Cerebellar nuclear complex (tissue), 1 donor: ENCODE measurements around the gene PDHA1.

Experiments
- DNase-seq, 2 experiments: peaks; one replicate each; lab custom pipeline; 2025; lab: John Stamatoyannopoulos, UW

PDHA1 gene

DNA sequence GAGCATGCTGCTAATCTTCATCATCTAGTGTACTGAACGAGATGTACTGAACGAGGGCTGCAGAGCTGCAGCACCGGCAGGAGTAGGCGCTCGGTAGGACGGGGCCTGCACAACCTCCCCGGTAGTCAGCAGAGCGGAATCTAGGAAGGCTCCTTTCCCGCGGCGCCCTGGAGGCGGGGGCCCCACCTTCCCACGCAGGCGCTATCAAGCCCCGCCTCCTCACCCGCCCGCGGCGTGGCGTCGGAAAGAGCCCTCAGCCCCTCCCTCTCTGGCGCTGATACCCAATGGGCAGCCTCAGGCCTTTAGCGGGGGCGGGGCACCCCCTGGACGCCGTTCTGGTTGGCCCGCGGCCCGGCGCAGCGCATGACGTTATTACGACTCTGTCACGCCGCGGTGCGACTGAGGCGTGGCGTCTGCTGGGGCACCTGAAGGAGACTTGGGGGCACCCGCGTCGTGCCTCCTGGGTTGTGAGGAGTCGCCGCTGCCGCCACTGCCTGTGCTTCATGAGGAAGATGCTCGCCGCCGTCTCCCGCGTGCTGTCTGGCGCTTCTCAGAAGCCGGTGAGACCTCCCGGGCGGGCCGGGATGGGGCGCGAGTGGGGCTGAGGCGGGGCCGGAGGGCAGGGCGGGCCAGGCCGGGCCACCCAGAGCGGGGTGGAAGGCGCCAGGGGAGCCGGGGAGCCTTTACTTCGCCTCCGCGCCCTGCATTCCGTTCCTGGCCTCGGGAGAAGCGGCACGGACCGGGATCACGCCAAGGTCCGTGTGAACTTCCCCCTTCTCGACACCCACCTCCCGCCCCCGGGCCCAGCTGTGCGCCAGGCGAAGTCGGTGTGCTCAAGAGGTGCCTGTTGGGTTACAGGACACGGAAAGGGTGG is at the start of gene PDHA1:
Gene PDHA1 (plus strand): TSS at position 393 of the 874 bp plus-strand sequence. CDS start 111 bp downstream, at position 504.
- peak; percentile 39 to 72 for DNase-seq

DNA sequence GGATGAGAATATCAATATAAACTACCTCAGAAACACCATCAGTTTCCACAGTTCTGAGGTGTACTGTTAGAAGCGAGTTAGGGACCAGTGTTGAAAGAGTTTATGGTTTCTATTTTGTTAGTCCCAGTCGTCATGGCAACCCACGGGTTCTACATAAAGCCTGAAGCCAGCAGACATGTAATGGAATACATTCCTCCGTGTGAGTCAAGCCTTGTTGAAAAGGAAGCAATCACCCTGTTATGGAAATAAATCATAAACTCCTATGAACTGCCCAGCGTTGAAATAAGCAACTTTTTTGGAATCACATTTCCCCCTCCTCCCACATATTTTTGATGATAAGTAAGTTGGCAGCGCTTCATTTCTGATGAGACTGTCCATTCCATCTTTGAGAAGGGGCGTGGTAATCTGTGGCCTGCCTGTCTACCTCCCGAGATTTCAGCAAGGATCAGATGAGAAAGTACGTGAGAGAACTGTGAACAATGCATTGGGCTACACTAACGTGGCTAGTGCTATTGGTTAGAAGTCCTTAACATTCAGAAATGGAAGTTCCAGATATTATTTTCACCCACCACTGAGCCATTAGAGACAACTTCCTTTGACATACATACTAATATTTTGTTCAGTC is 40.4 kb upstream of the PDHA1 start:
- DNase-seq: no peak

DNA sequence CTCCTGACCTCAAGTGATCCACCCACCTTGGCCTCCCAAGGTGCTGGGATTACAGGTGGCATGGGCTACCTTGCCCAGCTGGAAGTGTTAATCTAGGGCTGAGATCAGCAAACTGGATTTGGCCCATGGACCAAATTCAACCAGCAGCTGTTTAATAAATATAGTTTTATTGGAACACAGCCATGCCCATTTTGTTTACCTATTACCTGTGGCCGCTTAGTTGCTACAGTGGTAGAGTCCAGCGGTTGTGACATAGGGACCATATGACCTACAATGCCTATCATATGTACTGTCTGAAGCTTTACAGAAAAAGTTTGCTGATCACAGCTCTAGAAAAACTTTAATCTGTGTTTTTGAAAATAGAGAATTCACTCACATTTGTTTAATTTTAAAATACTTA is 17.2 kb upstream of the PDHA1 start:
- no peak for DNase-seq

DNA sequence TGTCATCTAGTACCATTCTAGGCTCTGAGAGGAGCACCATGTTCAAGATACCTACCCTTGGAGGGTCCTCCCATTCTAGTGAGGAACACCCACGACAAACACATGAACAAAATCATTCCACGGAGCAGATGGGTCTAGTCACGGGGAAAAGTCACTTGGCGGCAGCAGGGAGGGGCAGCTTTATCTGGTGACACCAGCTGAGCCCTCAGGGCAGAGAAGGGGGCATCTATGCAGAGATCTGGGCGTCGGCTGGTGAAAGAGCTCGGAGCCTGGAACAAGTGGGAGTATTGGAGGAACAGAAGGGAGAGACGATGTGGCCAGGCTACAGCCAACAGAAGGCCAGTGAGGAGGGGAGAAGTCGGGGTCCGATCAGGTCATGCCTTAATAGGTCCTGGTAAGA is 11.9 kb upstream of the PDHA1 start:
- no peak for DNase-seq

DNA sequence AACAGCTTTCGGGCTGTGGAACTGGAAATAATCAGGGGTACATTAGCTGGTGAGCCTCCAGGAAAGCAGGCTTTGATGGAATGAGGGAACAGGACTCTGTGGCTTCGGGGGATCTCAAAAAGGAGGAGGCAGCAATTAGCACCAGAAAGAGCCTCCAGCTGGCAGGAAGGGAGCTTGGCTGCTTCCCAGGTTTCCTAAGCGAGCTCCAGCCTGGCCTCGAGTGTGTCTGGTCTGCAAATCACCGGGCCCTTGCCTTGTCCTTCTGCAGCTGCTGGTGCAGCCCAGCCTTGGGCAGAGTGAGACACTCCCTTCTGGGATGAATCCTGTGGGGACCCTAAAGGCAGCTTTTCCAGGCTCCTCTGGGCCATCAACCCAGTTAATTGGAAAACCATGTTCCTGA is 10.7 kb upstream of the PDHA1 start:
- DNase-seq: no peak

DNA sequence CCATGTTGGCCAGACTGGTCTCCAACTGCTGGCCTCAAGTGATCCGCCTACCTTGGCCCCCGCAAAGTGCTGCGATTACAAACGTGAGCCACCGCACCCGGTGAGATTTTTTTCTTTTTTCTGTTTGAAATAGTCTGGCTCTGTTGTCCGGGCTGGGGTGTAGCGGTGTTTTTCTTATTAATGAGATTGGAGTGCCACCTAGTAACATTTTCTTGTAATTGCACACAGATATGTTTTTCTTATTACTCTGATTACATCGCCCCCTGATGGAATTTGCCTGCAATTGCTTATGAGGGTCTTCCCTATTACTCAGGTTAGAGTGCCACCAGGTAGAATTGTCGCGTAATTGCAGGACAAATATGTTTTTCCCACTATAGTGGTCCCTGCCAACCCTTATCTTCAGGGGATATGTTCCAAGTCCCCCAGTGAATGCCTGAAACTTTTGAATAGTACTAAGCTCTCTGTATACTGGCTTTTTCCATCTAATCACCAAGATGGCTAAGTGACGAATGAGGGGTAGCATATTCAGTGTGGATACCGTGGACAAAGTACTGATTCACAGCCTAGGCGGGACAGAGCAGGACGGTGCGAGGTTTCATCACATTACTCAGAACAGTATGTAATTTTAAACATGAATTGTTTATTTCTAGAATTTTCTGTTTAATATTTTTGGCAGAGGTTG is 8.6 kb upstream of the PDHA1 start:
- no peak for DNase-seq

DNA sequence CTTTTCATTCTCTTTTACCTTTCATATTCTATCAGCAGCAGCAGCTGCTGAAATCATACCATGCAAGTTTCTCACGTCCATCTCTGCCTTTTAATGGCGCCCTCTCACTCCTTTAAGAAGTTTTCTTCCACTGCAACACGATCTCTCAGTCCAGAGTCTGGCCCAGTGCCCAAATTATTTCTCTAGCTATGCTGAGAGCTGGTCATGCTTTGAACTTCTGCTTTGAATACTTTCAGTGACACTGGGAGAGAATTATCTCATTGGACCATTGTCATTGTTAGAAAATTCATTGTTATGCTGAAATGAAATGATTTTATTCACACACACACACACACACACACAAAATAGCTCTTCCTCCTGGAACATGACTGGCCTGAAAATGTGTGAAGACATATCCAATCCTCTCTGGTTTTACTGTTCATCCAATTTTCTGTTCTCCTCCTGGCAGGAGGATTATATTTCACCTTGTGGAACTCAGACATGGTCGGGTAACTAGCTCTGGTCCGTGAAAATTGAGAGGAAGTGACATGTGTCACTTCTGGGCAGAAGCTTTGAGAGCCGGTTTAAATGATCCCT is 1.3 kb upstream of the PDHA1 start:
- no peak for DNase-seq

DNA sequence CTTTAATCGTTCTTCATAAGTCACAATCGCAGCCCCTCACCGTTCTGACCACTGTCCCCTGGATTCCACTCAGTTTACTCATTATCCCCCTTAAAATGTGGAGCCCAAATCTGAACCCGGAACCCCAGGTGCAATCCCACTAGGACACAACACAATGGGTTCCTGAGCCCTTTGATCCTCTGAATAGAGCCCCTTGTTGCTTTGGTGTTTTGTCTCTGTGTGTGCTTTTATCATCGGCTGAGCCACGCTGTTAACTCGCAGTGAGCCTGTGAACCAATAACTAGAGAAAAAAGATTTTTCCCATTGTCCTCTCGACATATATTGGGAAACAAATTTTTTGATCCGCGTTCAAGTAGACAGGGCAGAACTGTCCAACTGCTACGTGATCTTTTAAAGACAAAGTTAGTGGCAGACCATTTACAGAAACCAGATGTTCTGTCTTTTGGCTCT is 617 bp upstream of the PDHA1 start:
- no peak for DNase-seq

DNA sequence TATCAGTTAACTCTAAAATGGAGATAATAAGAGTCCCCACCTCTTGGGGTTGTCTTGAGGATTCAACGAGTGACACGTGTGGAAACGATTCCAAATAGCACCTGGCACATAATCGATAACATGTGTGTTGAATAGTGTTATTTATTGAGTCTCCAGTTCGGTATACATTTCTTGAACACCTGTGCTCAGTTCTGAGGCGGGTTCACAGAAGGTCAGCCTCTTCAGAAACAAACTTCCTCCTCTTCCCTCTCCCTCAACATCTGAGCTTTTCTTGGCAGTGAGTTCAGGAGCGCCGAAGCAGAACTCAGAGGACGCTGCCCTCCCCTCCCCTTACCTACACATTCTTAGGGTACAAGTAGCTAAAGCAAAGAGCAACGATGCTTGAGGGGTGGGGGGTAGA is 934 bp downstream of the PDHA1 start:
- no peak for DNase-seq

DNA sequence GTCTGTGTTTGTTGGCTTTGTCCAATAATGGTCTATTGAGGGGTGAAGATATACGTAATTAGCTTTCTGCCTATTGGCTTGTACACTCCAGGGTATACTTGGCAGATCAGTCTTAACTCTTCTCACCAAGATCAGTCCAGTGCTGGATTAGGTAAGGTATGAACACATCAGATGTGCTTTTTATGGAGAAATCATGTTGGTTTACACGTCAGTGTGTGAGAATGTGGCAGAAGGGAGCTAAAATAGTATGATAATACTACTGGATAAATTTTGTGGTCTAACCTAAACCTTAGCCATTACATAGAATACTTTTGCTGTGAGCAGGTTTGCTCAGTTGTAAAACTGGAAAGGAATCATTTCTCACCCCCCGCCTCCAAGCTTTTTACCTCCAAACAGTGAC is 4.2 kb downstream of the PDHA1 start:
- DNase-seq: no peak

DNA sequence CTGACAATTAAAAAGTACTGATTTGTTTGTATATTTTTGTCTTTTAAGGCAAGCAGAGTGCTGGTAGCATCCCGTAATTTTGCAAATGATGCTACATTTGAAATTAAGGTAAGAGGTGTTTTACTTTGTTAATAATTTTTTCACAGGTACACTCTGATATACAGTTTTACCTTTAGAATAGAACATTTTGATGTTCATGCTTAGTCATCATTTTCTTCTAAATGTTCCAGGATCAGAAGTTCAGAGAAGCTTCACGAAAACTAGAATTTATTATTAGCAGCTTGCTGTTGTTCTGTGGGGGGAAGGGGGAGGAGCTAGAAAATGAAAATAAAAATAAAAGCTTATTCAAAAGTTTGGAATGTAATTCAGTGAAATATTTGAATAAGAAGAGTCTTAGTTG is 5.5 kb downstream of the PDHA1 start:
- DNase-seq: no peak

DNA sequence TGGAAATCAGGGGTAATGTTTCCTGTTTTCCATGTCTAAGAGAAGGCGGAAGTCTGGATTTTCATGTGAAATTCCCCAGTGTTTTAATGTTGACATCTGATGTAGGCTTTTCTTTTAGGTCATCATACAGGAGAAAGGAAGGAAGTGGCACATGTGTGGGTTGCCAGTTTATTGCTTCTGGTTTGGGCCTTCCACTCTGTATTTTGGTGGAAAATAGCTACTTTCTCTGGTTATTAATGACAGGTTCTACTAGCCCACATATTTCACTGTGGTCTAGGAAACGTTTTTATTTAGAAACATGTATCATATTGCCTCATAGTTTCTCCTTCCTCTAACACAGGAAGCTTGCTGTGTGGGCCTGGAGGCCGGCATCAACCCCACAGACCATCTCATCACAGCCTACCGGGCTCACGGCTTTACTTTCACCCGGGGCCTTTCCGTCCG is 7.2 kb downstream of the PDHA1 start:
- DNase-seq: no peak

DNA sequence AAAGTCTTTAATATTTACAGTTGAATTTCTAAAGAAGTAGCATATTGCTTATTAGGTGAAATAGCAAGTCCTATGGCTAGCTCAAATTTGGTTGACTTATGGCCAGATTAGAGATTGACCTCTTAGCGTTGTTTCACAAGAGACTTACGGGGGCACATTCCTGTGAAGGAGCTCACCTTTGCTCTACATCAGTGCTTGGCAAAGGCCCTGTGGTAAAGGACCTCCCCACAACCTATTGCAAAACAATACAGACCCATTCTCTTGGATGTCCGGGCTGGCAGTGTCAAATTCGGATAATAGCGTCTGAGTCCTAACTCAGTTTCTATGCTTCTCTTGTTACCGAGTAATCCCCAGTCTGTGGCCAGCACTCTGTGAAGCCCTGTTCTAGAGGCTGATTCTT is 10.9 kb downstream of the PDHA1 start:
- no peak for DNase-seq

DNA sequence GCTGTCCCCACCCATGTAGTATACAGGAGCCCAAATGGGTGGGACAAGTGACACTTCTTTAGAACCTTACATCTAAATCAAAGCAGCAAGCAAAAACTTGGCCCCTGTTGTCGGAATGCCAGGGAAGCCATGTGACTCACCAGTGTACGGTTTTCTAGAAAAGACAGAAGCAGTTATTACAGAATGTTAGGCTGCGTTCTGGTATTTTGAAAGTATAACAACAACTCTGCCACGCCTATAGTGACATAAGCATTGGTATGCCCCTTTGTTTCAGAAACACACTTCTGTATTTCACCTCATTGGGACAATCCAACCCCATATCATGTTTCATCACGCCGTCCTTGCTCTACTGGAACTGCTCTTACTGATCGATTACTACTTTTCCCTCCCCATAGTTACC is 14.8 kb downstream of the PDHA1 start:
- DNase-seq: no peak

DNA sequence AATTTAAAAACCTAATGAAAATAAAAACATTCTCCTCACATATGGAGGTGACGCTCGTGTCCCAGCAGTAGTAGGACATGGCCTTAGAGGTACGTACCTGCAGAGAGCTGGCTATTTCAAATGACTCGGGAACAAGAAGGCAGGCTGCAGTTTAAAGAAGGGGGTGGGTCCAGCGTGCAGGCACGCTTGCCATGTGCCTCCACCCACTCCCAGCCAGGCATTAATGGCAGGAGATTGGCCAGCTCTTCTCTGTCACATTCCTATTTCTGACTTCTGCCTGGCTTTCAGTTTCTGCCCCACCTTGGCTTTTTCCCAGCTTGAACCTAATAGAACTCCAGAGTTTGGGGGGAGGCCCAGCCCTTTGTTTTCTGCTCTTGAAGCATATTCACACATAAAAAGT is 17.2 kb downstream of the PDHA1 start:
- DNase-seq: no peak

DNA sequence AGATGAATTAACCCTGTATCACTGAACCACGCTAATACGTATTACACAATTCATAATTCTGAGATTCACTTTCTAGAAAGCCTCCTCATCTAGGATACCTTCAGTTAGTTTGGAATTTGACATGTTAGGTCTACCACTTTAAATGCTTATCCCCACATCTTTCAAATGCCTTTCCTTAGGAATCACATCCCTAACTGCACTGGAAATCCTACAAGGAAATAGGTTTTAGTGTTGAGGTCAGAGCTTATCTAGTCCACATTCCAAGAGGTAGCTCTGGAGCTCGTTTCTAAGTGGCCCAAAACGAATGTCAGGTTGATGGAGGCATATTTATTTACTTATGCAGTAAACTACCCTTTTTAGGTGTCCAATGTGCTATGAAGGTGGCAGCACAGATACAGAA is 18.0 kb downstream of the PDHA1 start:
- DNase-seq: no peak

DNA sequence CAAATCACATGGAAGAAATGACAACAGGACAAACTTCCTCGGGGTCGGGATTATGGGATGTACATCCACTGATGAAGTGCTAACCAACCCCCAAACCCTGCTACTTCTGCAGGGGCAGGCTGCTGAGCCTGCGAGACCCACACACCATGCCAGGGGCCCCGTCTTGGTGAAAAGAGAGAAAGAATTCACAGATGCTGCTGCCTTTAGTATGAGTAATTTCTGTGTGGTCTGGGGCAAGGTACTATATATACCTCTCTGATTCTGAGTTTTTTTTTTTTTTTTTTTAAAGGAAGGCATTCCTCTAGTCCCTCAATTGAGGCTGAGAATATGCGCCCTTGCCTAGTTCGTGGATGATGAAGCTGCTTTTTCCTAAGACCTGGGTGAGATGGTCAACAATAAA is 24.8 kb downstream of the PDHA1 start:
- no peak for DNase-seq

DNA sequence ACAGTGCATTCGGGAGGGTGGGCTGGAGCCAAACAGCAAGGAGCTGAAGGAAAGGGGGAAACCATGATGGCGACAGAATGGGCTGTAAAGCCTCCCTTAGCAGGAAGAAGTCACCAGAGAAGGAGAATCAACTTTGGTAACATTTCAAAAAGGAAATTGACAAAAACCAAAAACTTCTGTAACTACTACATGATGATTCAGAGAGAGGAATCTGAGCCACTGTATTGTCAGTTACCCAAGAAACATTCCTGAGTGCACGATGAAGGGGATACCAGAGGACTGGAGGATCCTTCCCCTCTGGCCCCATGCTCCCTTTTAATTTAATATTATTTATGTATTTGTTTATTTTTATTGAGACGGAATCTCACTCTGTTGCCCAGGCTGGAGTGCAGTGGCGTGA is 26.3 kb downstream of the PDHA1 start:
- DNase-seq: no peak

DNA sequence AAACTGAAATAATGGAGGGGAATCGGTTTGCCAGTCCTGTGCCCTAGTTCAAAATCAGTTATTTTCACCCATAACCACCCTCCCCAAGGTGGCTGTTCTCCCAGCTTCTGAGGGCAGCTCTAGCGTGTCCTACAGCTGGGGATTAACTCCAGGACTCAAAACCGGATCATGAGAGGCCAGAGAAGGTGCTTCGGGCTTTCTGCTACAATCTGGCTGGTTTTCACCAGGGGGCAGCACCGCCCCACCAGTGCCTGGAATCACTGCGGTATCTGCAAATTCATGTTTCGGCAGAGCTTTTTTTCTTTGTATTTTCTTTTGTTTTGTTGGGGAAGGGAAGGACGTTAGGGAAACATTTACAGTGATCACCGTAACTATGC is 28.4 kb downstream of the PDHA1 start:
- DNase-seq: peak in 1 of 2 experiments; percentile 8

DNA sequence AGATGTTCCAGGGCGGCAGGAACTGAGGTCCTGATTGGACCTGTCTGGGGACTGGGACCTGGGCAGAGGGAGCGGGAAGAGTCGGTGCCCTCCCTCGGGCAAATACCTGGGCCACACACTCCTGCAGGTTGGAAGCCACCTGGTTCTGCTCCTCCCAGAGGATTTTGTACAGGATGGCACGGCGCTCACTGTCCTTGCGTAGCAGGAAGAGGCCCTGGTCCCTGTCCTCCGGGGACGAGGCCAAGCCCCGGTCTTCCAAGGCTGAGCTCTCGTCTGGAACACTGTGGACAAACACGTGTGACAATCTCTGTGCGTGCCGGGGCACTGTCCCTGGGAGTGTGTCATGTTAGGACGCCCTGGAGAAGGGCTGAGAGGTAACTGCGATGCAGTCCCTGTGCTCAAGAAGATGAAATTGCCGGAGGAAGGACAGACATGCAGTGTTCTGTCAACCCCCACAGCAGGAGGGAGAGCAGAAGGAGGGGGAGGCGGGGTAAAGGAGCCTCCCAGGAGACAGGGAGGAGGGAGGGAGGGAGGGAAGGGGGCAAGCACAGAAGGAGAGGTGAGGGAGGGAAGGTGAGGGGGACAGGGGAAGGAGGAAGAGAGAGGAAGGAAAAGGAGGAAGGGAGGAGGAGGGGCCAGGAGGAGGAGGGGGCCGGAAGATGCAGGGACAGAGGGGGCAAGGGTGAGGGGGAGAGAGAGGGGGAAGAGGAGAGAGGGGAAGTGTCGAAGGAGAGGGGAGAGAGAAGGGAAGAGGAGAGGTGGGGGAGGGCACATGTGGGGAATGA is 29.0 kb downstream of the PDHA1 start:
- DNase-seq: no peak

DNA sequence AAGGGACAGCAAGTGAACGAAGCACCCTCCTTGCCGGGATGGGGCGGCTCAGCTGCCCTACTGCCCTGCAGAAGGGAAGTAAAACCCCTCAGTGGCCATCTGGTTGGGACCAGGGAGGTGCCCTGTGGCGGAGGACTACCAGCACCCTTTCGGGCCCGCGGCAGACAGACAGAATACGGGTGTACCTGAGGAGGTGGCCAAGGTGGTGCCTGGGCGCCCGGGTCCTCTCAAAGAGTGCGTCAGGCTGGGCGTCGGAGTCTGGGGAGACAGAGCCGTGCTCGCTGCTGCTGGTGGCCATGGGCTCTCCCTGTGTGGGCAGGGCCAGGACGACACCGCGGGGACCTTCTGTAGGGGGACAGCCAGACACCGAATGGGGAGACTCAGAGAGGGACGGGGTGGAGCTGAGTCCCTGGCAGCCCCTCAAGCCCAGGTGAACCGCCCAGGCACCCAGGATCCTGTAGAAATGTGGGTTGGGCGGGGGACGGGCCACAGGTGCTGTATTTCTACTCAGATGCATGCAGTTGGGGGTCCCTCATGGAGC is 29.7 kb downstream of the PDHA1 start:
- no peak for DNase-seq
